Urothelium cell line (cell line): Measurements from ENCODE around the gene LDLRAD3.
"Not testable (repeated sequence)": the region's sequence is repeated elsewhere in the genome, so short reads cannot be mapped to it uniquely, and the experiment has no call there.

Source experiments
- DNase-seq: peaks from one replicate; pipeline ENCODE4 v3.0.0; 2011; ENCODE audit warnings: low spot score, mixed read lengths
- FAIRE-seq: peaks from 2 replicates; lab custom pipeline; 2011; peaks lifted over from hg19 to GRCh38; lab: Jason Lieb, UNC

The LDLRAD3 gene

GRCh38 chr11:35943713-35944502, at the start of gene LDLRAD3:
Gene LDLRAD3, plus strand, starts transcription at chr11:35944062. Its CDS starts 37 bp downstream, at chr11:35944099.
- DNase-seq (peak; percentile 91), FAIRE-seq (peak; percentile 88)

GRCh38 chr11:35897019-35897418, 46.8 kb upstream of the LDLRAD3 start:
- no peak for DNase-seq

GRCh38 chr11:35902961-35903360, 40.9 kb upstream of the LDLRAD3 start:
- FAIRE-seq (no peak), DNase-seq (no peak)

More at GRCh38 chr11:35897019-35897418, 46.8 kb upstream of the LDLRAD3 start:
- FAIRE-seq = peak; percentile 5

GRCh38 chr11:35905646-35906276, 38.1 kb upstream of the LDLRAD3 start:
- no peak for DNase-seq
- no peak for FAIRE-seq

- FAIRE-seq = no peak
- DNase-seq = no peak
Measured at GRCh38 chr11:35906277-35906661, 37.6 kb upstream of the LDLRAD3 start.

- FAIRE-seq (no peak), DNase-seq (no peak)
Measured at GRCh38 chr11:35906681-35907080, 37.2 kb upstream of the LDLRAD3 start.

GRCh38 chr11:35907648-35908431, 36.0 kb upstream of the LDLRAD3 start:
- DNase-seq = peak; percentile 76
- FAIRE-seq = peak; percentile 70

GRCh38 chr11:35908432-35908771, 35.5 kb upstream of the LDLRAD3 start:
- peak; percentile 21 for DNase-seq
- not testable (repeated sequence) for FAIRE-seq

- no peak for FAIRE-seq
- DNase-seq = no peak
Measured at GRCh38 chr11:35909511-35910265, 34.2 kb upstream of the LDLRAD3 start.

- FAIRE-seq (no peak), DNase-seq (no peak)
Measured at GRCh38 chr11:35911013-35911412, 32.8 kb upstream of the LDLRAD3 start.

- FAIRE-seq = no peak
- DNase-seq = no peak
Measured at GRCh38 chr11:35911616-35912165, 32.2 kb upstream of the LDLRAD3 start.

- DNase-seq, FAIRE-seq: not testable (repeated sequence)
Measured at GRCh38 chr11:35912436-35912835, 31.4 kb upstream of the LDLRAD3 start.

GRCh38 chr11:35912883-35913624, 30.8 kb upstream of the LDLRAD3 start:
- no peak for DNase-seq

GRCh38 chr11:35914816-35915215, 29.0 kb upstream of the LDLRAD3 start:
- DNase-seq (no peak), FAIRE-seq (no peak)

More at GRCh38 chr11:35912883-35913624, 30.8 kb upstream of the LDLRAD3 start:
- FAIRE-seq = no peak

- no peak for FAIRE-seq
Measured at GRCh38 chr11:35916270-35916669, 27.6 kb upstream of the LDLRAD3 start.

GRCh38 chr11:35917676-35918075, 26.2 kb upstream of the LDLRAD3 start:
- DNase-seq (no peak), FAIRE-seq (no peak)

More at GRCh38 chr11:35916270-35916669, 27.6 kb upstream of the LDLRAD3 start:
- no peak for DNase-seq

- DNase-seq (no peak), FAIRE-seq (no peak)
Measured at GRCh38 chr11:35918716-35919115, 25.1 kb upstream of the LDLRAD3 start.

- DNase-seq (peak; percentile 13), FAIRE-seq (no peak)
Measured at GRCh38 chr11:35919244-35919643, 24.6 kb upstream of the LDLRAD3 start.

- FAIRE-seq (no peak), DNase-seq (no peak)
Measured at GRCh38 chr11:35923452-35923851, 20.4 kb upstream of the LDLRAD3 start.

GRCh38 chr11:35924811-35925210, 19.1 kb upstream of the LDLRAD3 start:
- DNase-seq = no peak

More at GRCh38 chr11:35924811-35925210, 19.1 kb upstream of the LDLRAD3 start:
- FAIRE-seq = no peak
